Measurements from ENCODE around the gene NRG3. TPM values are rescaled to one million over a fixed set of nuclear protein-coding genes. Genes with fewer than 3 reads are reported as not detected.

Gene NRG3
- total and polyA plus RNA-seq, 2 of the 8 experiments (the other 6 are each of a cell fraction or from before 2014, with no cell fraction given), result 4.2 to 5.0 TPM

DNA sequence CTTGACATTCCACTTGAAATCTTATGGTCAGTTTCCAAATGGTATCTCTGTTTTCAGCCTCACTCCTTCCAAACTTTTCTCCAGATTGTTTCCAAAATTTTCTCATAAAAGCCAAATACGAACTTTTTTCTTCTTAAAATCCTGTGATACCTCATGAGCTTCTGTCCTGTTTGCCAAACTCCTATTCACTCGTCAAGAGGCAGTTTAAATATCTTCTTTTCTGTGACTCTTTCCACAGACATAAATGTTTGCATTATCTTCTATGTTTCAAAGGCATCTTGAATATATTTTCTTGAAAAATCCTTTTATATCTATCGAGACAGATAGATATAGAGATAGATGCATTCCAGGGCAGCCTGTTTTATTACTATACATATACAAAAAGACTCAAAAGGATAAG lies 109.4 kb downstream of the NRG3 start:
- H3K9ac ChIP-seq (replicated peaks in 1 of 4; ENCODE audit: extremely low read depth in 1 of 4, low read depth in 3 of 4, low read length in 3 of 4), result no peak overlapping the region
- no peak overlapping the region for H3K27ac ChIP-seq (ENCODE audit: low read depth, low read length)
- POLR2A ChIA-PET (ENCODE audit: partially characterized antibody), result no interaction called here
- no peak overlapping the region for H2BK15ac ChIP-seq (ENCODE audit: low read length)
- H2BK5ac ChIP-seq (ENCODE audit: low read depth, low read length), result no peak overlapping the region
- H4K8ac ChIP-seq (ENCODE audit: extremely low read depth, insufficient read depth, low read length), result no peak overlapping the region
- FAIRE-seq, result no peak
- H3K18ac ChIP-seq (ENCODE audit: extremely low read depth, low read length), result no peak overlapping the region
- H2AFZ ChIP-seq (ENCODE audit: low read length), result no peak overlapping the region
- H3K4me2 ChIP-seq (ENCODE audit: insufficient read depth in 1 of 2, low read depth in 2 of 2, low read length in 2 of 2), result no peak overlapping the region
- no peaks in the 10 kb centered on the region for H3K23me2 ChIP-seq (ENCODE audit: low read depth, low read length)
- H2BK20ac ChIP-seq (ENCODE audit: low read length), result no peak overlapping the region
- no peak overlapping the region for H4K91ac ChIP-seq (replicated peaks; ENCODE audit: insufficient read length, low read length)
- H3K9me3 ChIP-seq (ENCODE audit: insufficient read depth in 2 of 2, low read depth in 1 of 2, low read length in 1 of 2), result no peaks in the 10 kb centered on the region
- H2BK12ac ChIP-seq (ENCODE audit: low read depth, low read length), result no peak overlapping the region
- no peaks in the 10 kb centered on the region for H3K36me3 ChIP-seq (ENCODE audit: control insufficient read depth in 2 of 4, insufficient read depth in 4 of 4, low read length in 3 of 4)
- CTCF ChIA-PET (ENCODE audit: partially characterized antibody), result no interaction called here
- no peak for TF ChIP-seq RBBP5 (IDR thresholded peaks at IDR 0.05; ENCODE audit: borderline replicate concordance, low read depth, low read length)
- TF ChIP-seq CBX8 (IDR thresholded peaks at IDR 0.05; ENCODE audit: borderline replicate concordance, low read depth, low read length), result no peak
- TF ChIP-seq, protein P1, sequence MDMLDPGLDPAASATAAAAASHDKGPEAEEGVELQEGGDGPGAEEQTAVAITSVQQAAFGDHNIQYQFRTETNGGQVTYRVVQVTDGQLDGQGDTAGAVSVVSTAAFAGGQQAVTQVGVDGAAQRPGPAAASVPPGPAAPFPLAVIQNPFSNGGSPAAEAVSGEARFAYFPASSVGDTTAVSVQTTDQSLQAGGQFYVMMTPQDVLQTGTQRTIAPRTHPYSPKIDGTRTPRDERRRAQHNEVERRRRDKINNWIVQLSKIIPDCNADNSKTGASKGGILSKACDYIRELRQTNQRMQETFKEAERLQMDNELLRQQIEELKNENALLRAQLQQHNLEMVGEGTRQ (IDR thresholded peaks at IDR 0.05; ENCODE audit: low read length), result no peak
- TF ChIP-seq SP1 (IDR thresholded peaks at IDR 0.05; ENCODE audit: low read depth, low read length), result no peak
- TF ChIP-seq KDM5A (IDR thresholded peaks at IDR 0.05; ENCODE audit: low read length), result no peak
- no peak for TF ChIP-seq ZNF274 (IDR thresholded peaks at IDR 0.05; ENCODE audit: borderline replicate concordance, extremely low read depth, low read length)
- TF ChIP-seq EZH2 (IDR thresholded peaks at IDR 0.05; ENCODE audit: low read depth, low read length, severe bottlenecking), result no peak
- WGBS, 2 experiments (ENCODE audit: extremely low coverage in 1 of 2, insufficient coverage in 1 of 2, insufficient read length in 1 of 2, insufficient replicate concordance in 2 of 2, low coverage in 1 of 2, low lambda C conversion rate in 2 of 2, missing lambda C conversion rate in 1 of 2), result 91% methylated on average over 3 of the region's 3 CpGs; no CpG with 5 or more reads in 1 of the 2 experiments
- no peak overlapping the region for H3K4ac ChIP-seq (replicated peaks; ENCODE audit: insufficient read length, low read depth, low read length)
- no peaks in the 10 kb centered on the region for H3K79me1 ChIP-seq (ENCODE audit: low read depth, low read length)
- no peak overlapping the region for H3K4me3 ChIP-seq (ENCODE audit: extremely low read depth in 1 of 4, insufficient read depth in 2 of 4, low read depth in 3 of 4, low read length in 4 of 4)
- H4K5ac ChIP-seq (ENCODE audit: insufficient read length, low read depth, low read length), result no peak overlapping the region
- H3K79me2 ChIP-seq (ENCODE audit: control insufficient read depth in 1 of 2, insufficient read depth in 2 of 2, low read length in 2 of 2), result no peaks in the 10 kb centered on the region
- no peak overlapping the region for H3K14ac ChIP-seq (ENCODE audit: insufficient read length)
- H3K23ac ChIP-seq (ENCODE audit: insufficient read length), result no peak overlapping the region
- H3K27me3 ChIP-seq (replicated peaks in 1 of 4; ENCODE audit: control insufficient read depth in 3 of 4, extremely low read depth in 1 of 4, insufficient read depth in 3 of 4, low read length in 3 of 4), result no peaks in the 10 kb centered on the region
- H4K20me1 ChIP-seq (replicated peaks in 1 of 2; ENCODE audit: control insufficient read depth in 1 of 2, insufficient read depth in 2 of 2, low read length in 2 of 2), result no peaks in the 10 kb centered on the region
- DNase-seq (ENCODE audit: low read depth in 1 of 2, low spot score in 2 of 2), result no peak
- no peak overlapping the region for H2AK5ac ChIP-seq (ENCODE audit: low read depth, low read length)
- no peak overlapping the region for H2BK120ac ChIP-seq (replicated peaks; ENCODE audit: low read depth, low read length)
- H3K56ac ChIP-seq (replicated peaks; ENCODE audit: insufficient read length, low read depth, low read length), result no peak overlapping the region
- no peaks in the 10 kb centered on the region for H3K4me1 ChIP-seq (replicated peaks in 1 of 4; ENCODE audit: control insufficient read depth in 3 of 4, insufficient read depth in 4 of 4, low read length in 3 of 4)
